ENCODE results near the gene TTLL11.

DNA sequence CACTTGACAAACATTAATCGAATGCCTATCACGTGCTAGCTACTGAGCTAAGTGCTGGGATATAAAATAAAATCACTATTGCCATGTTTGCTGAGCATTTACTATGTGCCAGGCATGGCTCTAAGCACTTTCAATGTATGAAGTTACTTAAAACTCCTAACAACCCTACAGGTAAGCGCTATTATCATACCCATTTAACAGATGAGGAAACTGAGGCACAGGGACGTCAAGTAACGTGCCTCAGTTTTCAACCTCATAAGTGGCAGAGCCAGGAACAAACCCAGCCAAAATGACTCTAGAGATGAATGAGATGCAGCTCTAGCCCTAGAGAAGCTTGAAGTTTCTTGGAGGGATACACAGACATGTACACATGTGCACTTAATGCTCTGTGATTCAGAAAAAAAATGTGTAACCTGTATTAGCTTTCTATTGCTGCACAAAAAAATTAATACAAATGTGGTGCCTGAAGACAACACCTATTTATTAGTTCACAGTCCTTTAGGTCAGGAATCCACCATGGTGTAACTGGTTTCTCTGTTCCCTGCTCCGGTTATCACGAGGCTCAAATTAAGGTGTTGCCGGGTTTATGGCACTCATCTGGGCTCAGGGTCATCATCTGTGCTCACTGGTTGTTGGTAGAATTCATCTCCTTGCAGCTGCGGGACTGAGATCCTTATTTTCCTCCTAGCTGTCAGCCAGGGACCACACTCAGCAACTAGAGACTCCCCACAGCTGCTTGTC, 33.7 kb downstream of the TTLL11 start:
- no peak for TF ChIP-seq POU2F2 (IDR thresholded peaks at IDR 0.05; ENCODE audit: low read depth, low read length)
- TF ChIP-seq POLR2A (IDR thresholded peaks at IDR 0.05; ENCODE audit: low read depth, low read length), result no peak
- TF ChIP-seq POLR2AphosphoS5 (IDR thresholded peaks at IDR 0.05; ENCODE audit: low read depth, low read length), result no peak

Measured in GM12891 (cell line).